Measurements from ENCODE around the gene POU6F2.

Gene POU6F2

DNA sequence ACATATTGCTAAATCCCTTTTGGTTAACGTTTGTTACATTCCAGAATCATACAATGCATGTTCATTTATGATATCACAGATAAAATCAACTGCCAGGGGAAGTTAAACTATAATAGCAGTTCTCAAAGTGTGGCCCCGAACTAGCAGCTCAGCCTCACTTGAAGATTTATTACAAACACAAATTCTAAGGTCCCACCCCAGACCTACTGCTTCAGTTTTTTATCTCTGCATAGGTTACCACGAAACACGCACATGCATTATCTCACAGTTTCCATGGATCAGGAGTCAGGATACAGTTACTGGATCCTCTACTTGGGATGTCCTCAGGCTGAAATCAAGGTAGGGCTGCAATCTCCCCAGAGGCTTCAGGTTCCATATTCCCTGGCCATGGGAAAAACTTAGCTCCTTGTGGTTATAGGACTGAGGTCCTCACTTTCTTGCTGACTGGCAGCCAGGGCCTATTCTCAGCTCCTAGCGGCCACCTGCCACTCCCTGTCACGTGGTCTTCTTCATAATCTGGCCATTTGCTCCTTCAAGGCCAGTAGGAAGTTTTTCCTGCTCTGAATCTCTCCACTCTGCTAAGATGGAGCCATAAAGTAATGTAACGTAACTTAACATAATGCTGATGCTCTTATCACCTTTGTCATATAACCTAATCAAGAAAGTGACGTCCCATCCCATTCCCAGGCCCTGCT lies 538.0 kb downstream of the POU6F2 start:
- H3K4me3 Mint-ChIP-seq = no peak overlapping the region
- H3K9me3 Mint-ChIP-seq = no peaks in the 10 kb centered on the region
- H3K27me3 Mint-ChIP-seq = no peaks in the 10 kb centered on the region
- H3K4me1 Mint-ChIP-seq = peaks cover 4% of the 10 kb centered on the region
- no peak overlapping the region for H3K27ac Mint-ChIP-seq
- DNase-seq (no peak), ATAC-seq (no peak)
- H3K36me3 Mint-ChIP-seq (ENCODE audit: low read depth) = no peaks in the 10 kb centered on the region

DNA sequence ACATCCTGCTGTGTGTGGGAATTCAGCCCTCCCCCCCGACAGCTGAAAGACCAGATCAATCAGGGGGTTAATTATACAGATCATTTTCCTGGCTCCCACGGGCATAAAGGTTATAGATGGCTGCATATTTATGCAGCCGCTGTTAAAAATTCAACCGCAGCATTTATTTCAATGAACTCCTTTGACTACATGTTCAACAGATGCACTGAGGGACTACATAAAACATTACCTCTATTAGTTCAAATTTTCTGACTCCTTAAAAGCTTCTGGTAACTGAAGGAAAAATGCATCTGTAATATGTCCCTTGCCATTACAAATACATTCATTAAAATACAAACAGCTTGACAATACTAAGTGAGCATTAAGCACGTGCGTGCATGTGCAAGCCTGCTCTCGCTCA lies 538.8 kb downstream of the POU6F2 start:
- H3K4me3 Mint-ChIP-seq = no peak overlapping the region
- H3K36me3 Mint-ChIP-seq (ENCODE audit: low read depth) = no peaks in the 10 kb centered on the region
- ATAC-seq = no peak
- H3K27me3 Mint-ChIP-seq = no peaks in the 10 kb centered on the region
- no peaks in the 10 kb centered on the region for H3K9me3 Mint-ChIP-seq
- no peak for DNase-seq
- H3K4me1 Mint-ChIP-seq = no peaks in the 10 kb centered on the region
- no peak overlapping the region for H3K27ac Mint-ChIP-seq

DNA sequence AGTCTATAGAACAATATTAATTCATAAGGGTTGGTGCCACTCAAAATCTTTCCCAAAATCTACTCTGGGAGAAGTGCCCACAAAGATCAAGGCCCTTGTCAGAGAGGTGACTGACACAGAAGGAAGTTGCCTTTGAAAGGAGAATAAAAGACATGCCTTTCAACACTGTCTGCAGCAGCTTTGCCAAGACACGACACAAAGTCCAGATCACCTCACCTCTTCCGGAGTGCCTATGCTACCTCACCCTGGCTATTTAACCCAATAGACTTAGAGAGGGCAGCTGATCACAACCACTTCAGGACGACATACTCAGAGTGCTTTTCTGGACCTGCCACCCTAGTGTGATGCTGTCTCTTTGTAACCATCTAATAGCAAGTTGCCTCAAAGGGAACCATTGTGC lies 539.5 kb downstream of the POU6F2 start:
- no peaks in the 10 kb centered on the region for H3K9me3 Mint-ChIP-seq
- no peaks in the 10 kb centered on the region for H3K4me1 Mint-ChIP-seq
- no peak overlapping the region for H3K4me3 Mint-ChIP-seq
- ATAC-seq (no peak), DNase-seq (no peak)
- H3K36me3 Mint-ChIP-seq (ENCODE audit: low read depth) = no peaks in the 10 kb centered on the region
- no peak overlapping the region for H3K27ac Mint-ChIP-seq
- peaks cover 2% of the 10 kb centered on the region for H3K27me3 Mint-ChIP-seq
